ENCODE data around the gene KLHL36.
A peak's percentile ranks its signal among the peaks of the same experiment; 100 is the strongest.

The KLHL36 gene

DNA sequence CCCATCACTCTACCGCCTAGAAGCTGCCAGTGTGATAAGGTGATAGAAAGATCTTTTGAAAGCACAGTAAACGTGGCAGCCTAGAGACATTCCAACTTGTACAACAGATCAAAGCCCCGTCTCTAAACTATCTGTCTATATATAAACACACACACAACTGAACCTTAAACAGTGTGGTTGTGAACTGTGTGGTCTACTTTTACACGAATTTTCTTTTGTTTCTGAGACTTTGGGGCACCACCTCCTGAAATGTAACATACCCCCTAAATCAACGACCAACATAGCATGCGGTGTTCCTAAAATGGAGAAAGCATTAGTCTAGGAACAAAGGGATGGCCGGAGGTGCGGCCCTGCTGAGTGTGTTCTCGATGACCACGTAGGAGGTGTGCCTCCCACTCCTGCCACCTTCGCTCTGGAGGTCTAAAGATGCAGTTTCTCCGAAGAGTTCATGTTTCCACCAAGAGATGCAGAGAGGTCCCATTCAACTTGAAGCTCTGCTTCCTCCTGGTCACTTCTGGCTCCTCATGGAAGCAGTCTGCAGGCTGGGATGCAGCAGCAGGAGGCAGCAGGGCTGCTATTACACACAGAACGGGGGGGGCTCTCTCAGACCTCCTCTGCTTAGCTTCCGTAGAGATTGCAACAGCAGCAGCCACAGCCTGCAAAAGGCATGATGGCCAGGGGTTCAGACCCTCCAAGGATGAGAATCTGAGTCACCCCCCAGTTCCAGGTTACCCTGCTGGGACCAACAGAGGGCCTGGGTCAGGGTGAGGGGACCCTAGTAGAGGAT is 28.9 kb downstream of the KLHL36 start:
- no peak overlapping the region for H3K4me3 ChIP-seq (ENCODE audit: low read depth, low read length)
- TF ChIP-seq, protein P1, sequence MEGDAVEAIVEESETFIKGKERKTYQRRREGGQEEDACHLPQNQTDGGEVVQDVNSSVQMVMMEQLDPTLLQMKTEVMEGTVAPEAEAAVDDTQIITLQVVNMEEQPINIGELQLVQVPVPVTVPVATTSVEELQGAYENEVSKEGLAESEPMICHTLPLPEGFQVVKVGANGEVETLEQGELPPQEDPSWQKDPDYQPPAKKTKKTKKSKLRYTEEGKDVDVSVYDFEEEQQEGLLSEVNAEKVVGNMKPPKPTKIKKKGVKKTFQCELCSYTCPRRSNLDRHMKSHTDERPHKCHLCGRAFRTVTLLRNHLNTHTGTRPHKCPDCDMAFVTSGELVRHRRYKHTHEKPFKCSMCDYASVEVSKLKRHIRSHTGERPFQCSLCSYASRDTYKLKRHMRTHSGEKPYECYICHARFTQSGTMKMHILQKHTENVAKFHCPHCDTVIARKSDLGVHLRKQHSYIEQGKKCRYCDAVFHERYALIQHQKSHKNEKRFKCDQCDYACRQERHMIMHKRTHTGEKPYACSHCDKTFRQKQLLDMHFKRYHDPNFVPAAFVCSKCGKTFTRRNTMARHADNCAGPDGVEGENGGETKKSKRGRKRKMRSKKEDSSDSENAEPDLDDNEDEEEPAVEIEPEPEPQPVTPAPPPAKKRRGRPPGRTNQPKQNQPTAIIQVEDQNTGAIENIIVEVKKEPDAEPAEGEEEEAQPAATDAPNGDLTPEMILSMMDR (conservative IDR thresholded peaks at IDR 0.05; ENCODE audit: low read depth, low read length), result peak; percentile 29

DNA sequence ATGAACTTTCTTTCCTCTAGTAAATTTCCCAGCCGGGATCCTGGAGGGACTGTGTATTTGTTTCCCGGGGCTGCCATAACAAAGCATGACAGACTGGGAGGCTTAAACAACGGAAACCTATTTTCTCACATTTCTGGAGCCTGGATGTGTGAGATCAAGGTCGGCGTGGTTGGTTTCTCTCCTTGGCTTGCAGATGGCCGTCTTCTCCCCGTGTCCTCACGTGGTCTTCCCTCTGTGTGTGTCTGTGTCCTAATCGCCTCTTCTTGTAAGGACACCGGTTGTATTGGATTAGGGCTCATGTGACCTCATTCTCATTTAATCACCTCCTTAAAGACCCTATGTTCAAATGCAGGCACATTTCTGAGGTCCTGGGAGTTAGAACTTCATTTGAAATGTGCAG is 29.5 kb downstream of the KLHL36 start:
- DNase-seq (ENCODE audit: low read depth), result peak; percentile 58
- H3K4me3 ChIP-seq (ENCODE audit: low read depth, low read length), result no peak overlapping the region
- TF ChIP-seq, protein P1 (conservative IDR thresholded peaks at IDR 0.05; ENCODE audit: low read depth, low read length), result no peak

More for the DNA sequence above, 28.9 kb downstream of the KLHL36 start:
- peak; percentile 67 for DNase-seq (ENCODE audit: low read depth)

DNA sequence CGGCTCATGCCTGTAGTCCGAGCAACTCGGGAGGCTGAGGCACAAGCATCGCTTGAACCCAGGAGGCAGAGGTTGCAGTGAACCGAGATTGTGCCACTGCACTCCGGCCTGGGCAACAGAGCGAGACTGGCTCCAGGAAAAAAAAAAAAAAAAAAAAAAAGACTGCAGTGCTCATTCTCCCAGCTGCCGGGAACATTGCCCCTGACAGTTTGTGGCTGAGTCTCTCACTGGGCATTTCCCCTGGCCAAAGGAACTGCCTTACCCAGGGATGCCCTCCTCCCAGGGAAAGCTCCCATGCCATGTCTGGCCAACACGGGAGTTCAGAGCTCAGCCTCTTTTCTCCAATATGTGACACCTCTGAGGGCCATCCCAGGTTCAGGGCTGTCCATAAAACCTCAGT is 30.2 kb downstream of the KLHL36 start:
- no peak overlapping the region for H3K4me3 ChIP-seq (ENCODE audit: low read depth, low read length)
- DNase-seq (ENCODE audit: low read depth), result no peak
- TF ChIP-seq, protein P1 (conservative IDR thresholded peaks at IDR 0.05; ENCODE audit: low read depth, low read length), result no peak

DNA sequence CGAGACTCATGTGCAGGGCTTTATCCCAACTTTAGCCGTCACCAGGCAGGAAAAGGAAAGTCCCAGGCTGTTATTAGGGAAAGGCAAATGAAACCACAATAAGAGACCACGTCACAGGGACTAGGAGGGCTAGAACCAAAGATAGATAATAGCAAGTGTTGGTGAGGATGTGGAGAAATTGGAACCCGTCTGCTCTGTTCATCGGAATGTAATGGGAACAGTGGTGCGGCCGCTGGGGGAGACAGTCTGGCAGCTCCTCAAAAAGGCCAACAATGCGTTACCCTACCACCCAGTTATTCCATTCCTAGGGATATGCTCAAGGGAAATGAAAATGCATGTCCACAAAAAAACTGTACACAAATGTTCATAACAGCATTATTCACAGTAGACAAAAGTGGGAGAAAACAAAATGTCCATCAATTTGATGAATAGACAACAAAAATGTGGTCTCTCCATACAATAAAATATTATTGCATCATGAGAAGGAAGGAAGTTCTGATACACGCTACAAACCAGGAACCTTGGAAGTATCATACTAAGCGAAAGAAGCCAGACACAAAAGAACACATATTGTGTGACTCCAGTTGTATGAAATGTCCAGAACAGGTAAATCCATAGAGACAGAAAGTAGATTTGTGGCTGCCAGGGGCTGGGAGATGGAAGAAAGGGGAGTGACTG is 32.0 kb downstream of the KLHL36 start:
- TF ChIP-seq, protein P1 (conservative IDR thresholded peaks at IDR 0.05; ENCODE audit: low read depth, low read length), result no peak
- no peak for DNase-seq (ENCODE audit: low read depth)

DNA sequence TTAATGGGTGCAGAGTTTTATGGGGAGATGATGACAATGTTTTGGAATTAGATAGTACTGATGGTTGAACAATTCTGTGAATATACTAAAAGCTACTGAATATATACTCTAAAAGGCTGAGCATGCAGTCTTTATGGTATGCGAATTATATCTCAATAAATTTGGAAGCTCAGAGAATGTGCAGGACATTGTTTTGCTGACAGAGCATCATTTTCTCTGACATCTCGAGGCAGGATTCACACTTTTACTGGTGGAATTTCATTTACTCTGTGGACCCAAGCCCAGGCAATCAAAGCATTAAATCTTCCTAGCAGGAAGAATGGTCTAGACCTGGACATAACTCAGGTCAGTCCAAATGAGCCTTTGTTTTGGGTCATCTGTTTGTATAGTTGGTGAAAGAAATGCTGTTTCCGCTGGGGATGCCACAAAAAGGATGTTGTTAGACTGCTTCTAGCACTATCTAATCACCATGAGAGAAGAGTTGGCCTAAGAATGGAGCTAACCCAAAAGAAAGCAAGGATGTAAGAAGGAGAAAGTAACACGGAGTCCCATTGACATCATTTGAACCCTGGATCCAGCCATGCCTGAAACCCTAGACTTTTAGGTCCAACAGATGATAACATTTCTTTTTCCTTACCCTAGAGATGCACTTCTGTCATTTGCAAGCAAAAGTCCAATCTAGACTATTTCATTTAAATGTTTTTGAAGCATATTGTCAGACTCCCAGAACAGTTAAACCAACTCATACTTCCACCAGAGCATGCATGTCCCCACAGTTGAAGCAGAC is 32.7 kb downstream of the KLHL36 start:
- no peak for DNase-seq (ENCODE audit: low read depth)
- TF ChIP-seq, protein P1 (conservative IDR thresholded peaks at IDR 0.05; ENCODE audit: low read depth, low read length), result no peak
- H3K4me3 ChIP-seq (ENCODE audit: low read depth, low read length), result no peak overlapping the region

More for the DNA sequence above, 32.0 kb downstream of the KLHL36 start:
- H3K4me3 ChIP-seq (ENCODE audit: low read depth, low read length), result no peak overlapping the region

DNA sequence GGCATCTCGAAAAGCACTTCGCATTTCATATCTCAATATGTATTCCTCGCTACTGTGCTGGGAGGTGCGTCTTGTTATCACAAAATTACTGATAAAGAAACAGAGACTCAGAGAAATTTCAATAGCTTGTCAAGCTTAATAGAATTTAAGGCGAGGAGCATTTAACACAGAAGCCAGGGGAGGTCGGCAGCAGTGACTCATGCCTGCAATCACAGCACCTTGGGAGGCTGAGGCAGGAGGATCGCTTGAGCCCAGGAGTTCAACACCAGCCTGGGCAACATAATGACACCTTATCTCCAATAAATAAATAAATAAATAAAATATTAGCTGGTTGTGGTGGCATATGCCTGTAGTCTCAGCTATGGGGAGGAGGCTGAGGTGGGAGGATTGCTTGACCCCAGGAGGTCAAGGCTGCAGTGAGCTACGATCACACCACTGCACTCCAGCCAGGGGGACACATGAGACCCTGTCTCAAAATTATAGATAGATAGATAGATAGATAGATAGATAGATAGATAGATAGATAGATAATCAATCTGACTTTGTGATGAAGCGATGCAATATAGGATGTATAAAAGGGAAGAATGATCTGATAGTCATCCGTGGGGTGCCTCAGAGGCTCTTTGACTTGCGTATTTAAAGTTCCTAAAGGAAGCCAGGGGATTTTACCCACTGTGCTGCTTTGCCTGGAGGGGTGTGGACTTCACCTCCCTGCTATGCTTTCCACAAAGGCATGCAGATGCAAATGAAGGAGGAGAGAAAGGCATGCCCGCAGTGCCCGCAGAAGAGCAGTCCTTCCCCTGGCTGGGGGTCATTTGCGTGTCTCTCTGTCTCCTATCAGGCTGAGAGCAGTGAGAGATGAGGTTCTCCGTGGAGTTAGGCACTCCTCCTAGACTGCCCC is 35.6 kb downstream of the KLHL36 start:
- TF ChIP-seq, protein P1 (conservative IDR thresholded peaks at IDR 0.05; ENCODE audit: low read depth, low read length), result no peak
- DNase-seq (ENCODE audit: low read depth), result no peak
- no peak overlapping the region for H3K4me3 ChIP-seq (ENCODE audit: low read depth, low read length)

Data from choroid plexus epithelial cell (primary cell).